ENCODE results near the gene PNP. TPM values are rescaled to one million over a fixed set of nuclear protein-coding genes. Genes with fewer than 3 reads are reported as not detected.

PNP gene
- total and polyA plus RNA-seq, 9 donors, result 3.4 to 23.0 (median 7.5) TPM

DNA sequence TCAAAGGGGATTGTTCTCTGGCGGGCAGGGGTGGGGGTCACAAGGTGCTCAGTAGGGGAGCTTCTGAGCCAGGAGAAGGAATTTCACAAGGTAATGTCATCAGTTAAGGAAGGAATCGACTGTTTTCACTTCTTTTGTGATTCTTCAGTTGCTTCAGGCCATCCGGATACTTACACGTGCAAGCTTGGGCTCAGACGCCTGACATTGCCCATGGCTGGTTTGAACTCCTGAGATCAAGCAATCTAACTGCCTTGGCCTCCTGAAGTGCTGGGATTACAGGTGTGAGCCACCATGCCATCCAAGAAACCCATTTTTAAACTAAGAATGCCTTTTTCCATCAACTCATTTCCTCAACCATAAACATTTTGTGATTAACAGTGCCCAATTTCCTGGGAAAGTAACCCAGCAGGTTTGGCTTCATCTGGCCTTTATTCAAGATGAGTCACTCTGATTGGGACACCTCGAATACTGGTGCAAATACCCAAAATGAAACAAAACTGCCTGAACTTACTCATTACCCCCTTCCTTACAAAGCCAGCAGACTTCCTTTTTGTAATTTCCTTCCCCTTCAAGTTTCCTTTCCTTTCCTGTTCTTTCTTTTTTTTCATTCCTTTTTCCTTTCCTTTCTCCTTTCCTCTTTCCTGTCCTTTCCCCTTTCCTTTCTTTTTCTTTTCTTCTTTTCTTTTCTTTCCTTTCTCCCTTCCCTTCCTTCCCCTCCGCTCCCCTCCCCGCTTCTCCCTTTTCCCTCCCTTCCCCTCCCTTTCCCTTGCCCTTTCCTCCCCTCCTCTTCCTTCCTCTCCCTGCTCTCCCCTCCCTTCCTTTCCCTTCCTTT, 25.9 kb downstream of the PNP start:
- DNase-seq, result no peak
- WGBS, 3 donors, result 72 to 78% (median 73%) methylated on average over 8 of the region's 8 CpGs
- H3K27me3 ChIP-seq, result no peaks in the 10 kb centered on the region
- intact Hi-C loops (cut with DNase I), result no loop called here
- H3K9me3 ChIP-seq, result no peaks in the 10 kb centered on the region
- H3K36me3 ChIP-seq, result no peaks in the 10 kb centered on the region
- H3K27ac ChIP-seq, result no peak overlapping the region
- H3K4me1 ChIP-seq (ENCODE audit: insufficient read depth), result no peaks in the 10 kb centered on the region
- H3K4me3 ChIP-seq, result no peak overlapping the region
- TF ChIP-seq POLR2A (IDR thresholded peaks at IDR 0.05) (no peak), CTCF (IDR thresholded peaks at IDR 0.05) (no peak), EP300 (IDR thresholded peaks at IDR 0.05) (no peak)

GRCh38 chr14:20498622-20499021, 29.4 kb downstream of the PNP start:
- H3K27me3 ChIP-seq, result no peaks in the 10 kb centered on the region
- no peak for DNase-seq
- no peaks in the 10 kb centered on the region for H3K4me1 ChIP-seq (ENCODE audit: insufficient read depth)
- 77 to 84% (median 77%) methylated on average over 2 of the region's 2 CpGs for WGBS, 3 donors
- intact Hi-C loops (cut with DNase I), result no loop called here
- no peaks in the 10 kb centered on the region for H3K36me3 ChIP-seq
- TF ChIP-seq CTCF (IDR thresholded peaks at IDR 0.05), result no peak
- no peak for TF ChIP-seq EP300 (IDR thresholded peaks at IDR 0.05)
- no peak for TF ChIP-seq POLR2A (IDR thresholded peaks at IDR 0.05)
- no peak overlapping the region for H3K27ac ChIP-seq
- no peaks in the 10 kb centered on the region for H3K9me3 ChIP-seq
- no peak overlapping the region for H3K4me3 ChIP-seq

DNA sequence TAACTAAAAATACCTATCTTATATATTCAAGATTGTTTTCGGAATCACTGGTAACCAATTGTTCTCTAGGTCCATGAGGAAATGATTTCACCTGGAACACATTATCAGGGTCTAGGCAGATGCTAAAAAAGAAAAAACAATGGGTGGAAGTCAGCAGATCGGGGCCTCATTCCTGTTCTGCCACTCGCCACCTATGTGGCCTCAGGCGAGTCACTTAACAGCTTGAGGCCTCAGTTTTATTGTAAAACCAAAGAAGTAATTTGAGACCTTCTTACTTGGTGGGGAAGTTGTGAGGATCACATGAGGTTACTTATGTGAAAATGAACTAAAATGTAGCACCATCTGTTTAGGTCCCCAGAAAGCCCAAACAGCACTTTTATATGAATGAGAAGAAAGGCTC, 29.9 kb downstream of the PNP start:
- no peaks in the 10 kb centered on the region for H3K9me3 ChIP-seq
- TF ChIP-seq POLR2A (IDR thresholded peaks at IDR 0.05), result no peak
- no peak for TF ChIP-seq EP300 (IDR thresholded peaks at IDR 0.05)
- no peak for TF ChIP-seq CTCF (IDR thresholded peaks at IDR 0.05)
- DNase-seq, result no peak
- H3K27ac ChIP-seq, result no peak overlapping the region
- no peaks in the 10 kb centered on the region for H3K27me3 ChIP-seq
- WGBS, 3 donors, result 62 to 74% (median 67%) methylated on average over 4 of the region's 4 CpGs
- no peaks in the 10 kb centered on the region for H3K4me1 ChIP-seq (ENCODE audit: insufficient read depth)
- no peaks in the 10 kb centered on the region for H3K36me3 ChIP-seq
- H3K4me3 ChIP-seq, result no peak overlapping the region
- intact Hi-C loops (cut with DNase I), result no loop called here

DNA sequence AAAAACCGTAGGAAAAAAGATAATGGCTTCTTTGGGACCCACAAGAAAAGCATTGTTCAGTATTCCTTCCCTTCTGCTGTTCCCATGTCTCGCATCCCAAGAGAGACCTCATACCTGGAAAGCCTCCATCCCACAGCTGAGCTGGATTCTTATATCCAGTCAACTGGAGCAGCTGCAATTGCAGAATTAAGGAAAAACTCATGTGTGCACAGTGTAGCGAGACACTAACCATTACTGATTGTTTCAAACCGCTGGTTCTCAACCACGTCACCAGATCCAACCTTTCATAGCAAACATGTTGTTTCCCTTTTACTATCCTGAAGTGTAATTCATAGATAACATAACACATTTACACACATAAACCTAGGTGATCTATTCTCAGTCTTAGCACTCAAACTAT, 30.7 kb downstream of the PNP start:
- Histone ChIP-seq H3K36me3 (no peaks in the 10 kb centered on the region), H3K9me3 (no peaks in the 10 kb centered on the region), H3K27ac (no peak overlapping the region), H3K4me3 (no peak overlapping the region), H3K4me1 (ENCODE audit: insufficient read depth) (no peaks in the 10 kb centered on the region), H3K27me3 (no peaks in the 10 kb centered on the region)
- TF ChIP-seq POLR2A (IDR thresholded peaks at IDR 0.05) (no peak), EP300 (IDR thresholded peaks at IDR 0.05) (no peak), CTCF (IDR thresholded peaks at IDR 0.05) (no peak)
- intact Hi-C loops (cut with DNase I), result no loop called here
- WGBS, 3 donors, result 85 to 91% (median 85%) methylated on average over 5 of the region's 5 CpGs
- no peak for DNase-seq
